OCI-LY3 (cell line): ENCODE results near the gene CDH24.
A peak's percentile ranks its signal among the peaks of the same experiment; 100 is the strongest.

Experiments
- H2AFZ ChIP-seq: fragments of 200-600, 300-600 bp; shearing (Covaris generic); 2 replicates; pipeline ENCODE4 v1.6.0; 2014; ENCODE audit warnings: antibody characterized with exemption, low read depth, low read length
- H3K27ac ChIP-seq: fragments of 200-600, 300-600 bp; sonication (generic); 2 replicates; pipeline ENCODE4 v1.5.1; 2014; ENCODE audit warnings: mild to moderate bottlenecking, low read length, moderate library complexity, mixed read lengths
- H3K27me3 ChIP-seq: fragments of 200-600, 300-600 bp; sonication (generic); 2 replicates; pipeline ENCODE4 v1.6.1; 2014; ENCODE audit warnings: low read depth, low read length, mixed read lengths
- H3K36me3 ChIP-seq: fragments of 200-600, 300-600 bp; sonication (generic); replicated peaks from 2 replicates; pipeline ENCODE3; 2014; ENCODE audit warnings: low read depth, low read length, mixed read lengths
- H3K4me1 ChIP-seq: fragments of 300-600, 200-600 bp; sonication (generic); 2 replicates; pipeline ENCODE4 v1.6.1; 2014; ENCODE audit warnings: low read length, mixed read lengths
- H3K4me2 ChIP-seq: fragments of 200-600, 300-600 bp; sonication (generic); 2 replicates; pipeline ENCODE4 v1.6.1; 2014; ENCODE audit warnings: low read length, mixed read lengths
- H3K4me3 ChIP-seq: fragments of 300-600, 200-600 bp; sonication (generic); 2 replicates; pipeline ENCODE4 v1.5.1; 2014; ENCODE audit warnings: antibody characterized with exemption, mild to moderate bottlenecking, low read length, moderate library complexity
- H3K79me2 ChIP-seq: fragments of 300-600, 200-600 bp; shearing (Covaris generic); 2 replicates; pipeline ENCODE4 v1.6.1; 2014; ENCODE audit warnings: mild to moderate bottlenecking, low read length, mixed read lengths
- H3K9ac ChIP-seq: fragments of 300-600, 200-600 bp; shearing (Covaris generic); 2 replicates; pipeline ENCODE4 v1.6.0; 2014; ENCODE audit warnings: mild to moderate bottlenecking, low read length, moderate library complexity
- H3K9me3 ChIP-seq: fragments of 200-600, 300-600 bp; shearing (Covaris generic); 2 replicates; pipeline ENCODE4 v1.6.1; 2014; ENCODE audit warnings: low read length, mixed read lengths; ENCODE audit not compliant: insufficient read depth
- H4K20me1 ChIP-seq: fragments of 200-600, 300-600 bp; sonication (generic); 2 replicates; pipeline ENCODE4 v1.6.1; 2016; ENCODE audit warnings: low read length, mixed read lengths; ENCODE audit not compliant: insufficient read depth
- EZH2phosphoT487 ChIP-seq: fragments of 200-600 bp; shearing (Covaris generic); IDR thresholded peaks from 2 replicates; pipeline ENCODE4 v1.6.1; 2018; ENCODE audit warnings: antibody characterized with exemption, mixed run types, low read depth
- TF ChIP-seq, protein P1 (sequence below): fragments of 200-600, 300-600 bp; sonication (generic); IDR thresholded peaks from 2 replicates; pipeline ENCODE4 v1.5.1; 2014; ENCODE audit warnings: antibody characterized with exemption, low read length, low read depth

Gene CDH24, protein sequence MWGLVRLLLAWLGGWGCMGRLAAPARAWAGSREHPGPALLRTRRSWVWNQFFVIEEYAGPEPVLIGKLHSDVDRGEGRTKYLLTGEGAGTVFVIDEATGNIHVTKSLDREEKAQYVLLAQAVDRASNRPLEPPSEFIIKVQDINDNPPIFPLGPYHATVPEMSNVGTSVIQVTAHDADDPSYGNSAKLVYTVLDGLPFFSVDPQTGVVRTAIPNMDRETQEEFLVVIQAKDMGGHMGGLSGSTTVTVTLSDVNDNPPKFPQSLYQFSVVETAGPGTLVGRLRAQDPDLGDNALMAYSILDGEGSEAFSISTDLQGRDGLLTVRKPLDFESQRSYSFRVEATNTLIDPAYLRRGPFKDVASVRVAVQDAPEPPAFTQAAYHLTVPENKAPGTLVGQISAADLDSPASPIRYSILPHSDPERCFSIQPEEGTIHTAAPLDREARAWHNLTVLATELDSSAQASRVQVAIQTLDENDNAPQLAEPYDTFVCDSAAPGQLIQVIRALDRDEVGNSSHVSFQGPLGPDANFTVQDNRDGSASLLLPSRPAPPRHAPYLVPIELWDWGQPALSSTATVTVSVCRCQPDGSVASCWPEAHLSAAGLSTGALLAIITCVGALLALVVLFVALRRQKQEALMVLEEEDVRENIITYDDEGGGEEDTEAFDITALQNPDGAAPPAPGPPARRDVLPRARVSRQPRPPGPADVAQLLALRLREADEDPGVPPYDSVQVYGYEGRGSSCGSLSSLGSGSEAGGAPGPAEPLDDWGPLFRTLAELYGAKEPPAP

GRCh38 chr14:23056956-23057756 lies at the start of gene CDH24:
CDH24 (minus strand) TSS chr14:23057520; CDS start chr14:23055733, 1,787 bp downstream.
- Histone ChIP-seq H3K27ac (no peak within 1 kb of the TSS), H3K36me3 (peaks cover 19% of the 10 kb centered on the region), H3K4me1 (peaks cover 20% of the 10 kb centered on the region), H3K4me3 (peak within 1 kb of the TSS; percentile 80), H3K27me3 (peaks cover 7% of the 10 kb centered on the region; the same call in 1 of the 2 replicates), H2AFZ (no peak within 1 kb of the TSS), H3K9me3 (no peaks in the 10 kb centered on the region), H3K79me2 (no peaks in the 10 kb centered on the region), H3K4me2 (peak within 1 kb of the TSS; percentile 98), H4K20me1 (peaks cover 5% of the 10 kb centered on the region), H3K9ac (peak within 1 kb of the TSS; percentile 44)
- TF ChIP-seq, protein P1, sequence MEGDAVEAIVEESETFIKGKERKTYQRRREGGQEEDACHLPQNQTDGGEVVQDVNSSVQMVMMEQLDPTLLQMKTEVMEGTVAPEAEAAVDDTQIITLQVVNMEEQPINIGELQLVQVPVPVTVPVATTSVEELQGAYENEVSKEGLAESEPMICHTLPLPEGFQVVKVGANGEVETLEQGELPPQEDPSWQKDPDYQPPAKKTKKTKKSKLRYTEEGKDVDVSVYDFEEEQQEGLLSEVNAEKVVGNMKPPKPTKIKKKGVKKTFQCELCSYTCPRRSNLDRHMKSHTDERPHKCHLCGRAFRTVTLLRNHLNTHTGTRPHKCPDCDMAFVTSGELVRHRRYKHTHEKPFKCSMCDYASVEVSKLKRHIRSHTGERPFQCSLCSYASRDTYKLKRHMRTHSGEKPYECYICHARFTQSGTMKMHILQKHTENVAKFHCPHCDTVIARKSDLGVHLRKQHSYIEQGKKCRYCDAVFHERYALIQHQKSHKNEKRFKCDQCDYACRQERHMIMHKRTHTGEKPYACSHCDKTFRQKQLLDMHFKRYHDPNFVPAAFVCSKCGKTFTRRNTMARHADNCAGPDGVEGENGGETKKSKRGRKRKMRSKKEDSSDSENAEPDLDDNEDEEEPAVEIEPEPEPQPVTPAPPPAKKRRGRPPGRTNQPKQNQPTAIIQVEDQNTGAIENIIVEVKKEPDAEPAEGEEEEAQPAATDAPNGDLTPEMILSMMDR, result no peak
- no peak for TF ChIP-seq EZH2phosphoT487

DNA sequence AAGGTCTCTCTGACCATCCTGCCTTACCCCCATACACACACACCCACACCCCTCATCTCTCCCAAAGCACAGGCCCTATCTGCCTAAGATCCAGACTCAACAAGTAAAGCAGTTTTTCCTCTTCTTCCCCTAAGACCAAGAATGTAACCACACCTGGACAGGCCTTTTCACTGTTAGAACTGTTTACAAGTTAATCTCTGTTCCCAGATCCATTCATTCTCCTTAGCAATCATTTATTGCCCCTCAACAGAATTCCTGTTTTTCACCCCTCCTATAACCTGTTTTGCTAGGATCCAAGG lies 49.4 kb upstream of the CDH24 start:
- no peak overlapping the region for H3K27ac ChIP-seq
- H3K9me3 ChIP-seq, result no peaks in the 10 kb centered on the region
- no peaks in the 10 kb centered on the region for H3K36me3 ChIP-seq
- H3K9ac ChIP-seq, result no peak overlapping the region
- peaks cover 18% of the 10 kb centered on the region for H3K27me3 ChIP-seq
- H3K79me2 ChIP-seq, result no peaks in the 10 kb centered on the region
- no peak overlapping the region for H2AFZ ChIP-seq
- H3K4me2 ChIP-seq, result no peak overlapping the region
- TF ChIP-seq EZH2phosphoT487, result no peak
- TF ChIP-seq, protein P1, result no peak
- no peaks in the 10 kb centered on the region for H3K4me1 ChIP-seq
- no peaks in the 10 kb centered on the region for H4K20me1 ChIP-seq
- H3K4me3 ChIP-seq, result no peak overlapping the region

DNA sequence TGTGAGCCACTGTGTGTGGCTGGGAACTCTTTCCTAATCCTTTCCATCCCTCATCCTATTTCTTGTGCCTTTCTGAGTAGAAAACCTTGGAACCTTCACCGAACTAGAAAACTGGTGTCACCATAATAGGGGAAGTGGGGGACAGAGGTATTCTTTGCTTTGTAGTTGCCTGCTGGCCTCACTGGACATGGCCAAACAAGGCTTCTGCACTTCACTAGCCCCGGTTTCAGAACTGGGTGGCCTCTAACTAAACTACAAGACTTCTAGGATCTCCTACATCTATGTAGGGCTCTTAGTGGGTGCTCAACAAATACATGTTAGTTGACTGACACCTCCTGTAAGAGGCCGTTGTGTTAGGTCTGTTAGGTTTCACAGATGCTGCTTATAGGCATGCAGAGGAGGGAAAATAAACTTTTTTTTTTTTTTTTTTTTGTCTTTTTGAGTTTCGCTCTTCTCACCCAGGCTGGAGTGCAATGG lies 48.1 kb upstream of the CDH24 start:
- no peak for TF ChIP-seq EZH2phosphoT487
- TF ChIP-seq, protein P1, result no peak
- no peak overlapping the region for H3K9ac ChIP-seq
- no peaks in the 10 kb centered on the region for H3K4me1 ChIP-seq
- no peaks in the 10 kb centered on the region for H3K36me3 ChIP-seq
- H3K27me3 ChIP-seq, result peaks cover 9% of the 10 kb centered on the region; the same call in 1 of the 2 replicates
- H3K4me3 ChIP-seq, result no peak overlapping the region
- H2AFZ ChIP-seq, result no peak overlapping the region
- H3K9me3 ChIP-seq, result no peaks in the 10 kb centered on the region
- no peak overlapping the region for H3K27ac ChIP-seq
- H3K4me2 ChIP-seq, result no peak overlapping the region
- no peaks in the 10 kb centered on the region for H3K79me2 ChIP-seq
- H4K20me1 ChIP-seq, result no peaks in the 10 kb centered on the region
